CD4-positive, alpha-beta T cell treated with Interferon gamma for 1 hour (primary cell): ENCODE results near the gene CMTM8.

Source experiments
- DNase-seq: peaks from one replicate; pipeline ENCODE4 v3.0.0-alpha.2; 2020

CMTM8 gene

GRCh38 chr3:32229565-32229964 lies 8.9 kb upstream of the CMTM8 start:
- DNase-seq = no peak

GRCh38 chr3:32236377-32236776 lies 2.1 kb upstream of the CMTM8 start:
- no peak for DNase-seq

GRCh38 chr3:32237670-32238452 lies 619 bp upstream of the CMTM8 start:
- no peak for DNase-seq

GRCh38 chr3:32239307-32240158 lies 1.1 kb downstream of the CMTM8 start:
- no peak for DNase-seq

GRCh38 chr3:32240159-32240545 lies 1.7 kb downstream of the CMTM8 start:
- DNase-seq = peak; percentile 31

- no peak for DNase-seq
Observed at GRCh38 chr3:32241100-32241499, 2.6 kb downstream of the CMTM8 start.

GRCh38 chr3:32243519-32243918 lies 5.0 kb downstream of the CMTM8 start:
- no peak for DNase-seq

GRCh38 chr3:32245200-32245599 lies 6.7 kb downstream of the CMTM8 start:
- no peak for DNase-seq

- no peak for DNase-seq
Observed at GRCh38 chr3:32246079-32246675, 7.7 kb downstream of the CMTM8 start.

- no peak for DNase-seq
Observed at GRCh38 chr3:32249184-32249782, 10.8 kb downstream of the CMTM8 start.

GRCh38 chr3:32254268-32254667 lies 15.8 kb downstream of the CMTM8 start:
- no peak for DNase-seq

GRCh38 chr3:32255345-32255744 lies 16.9 kb downstream of the CMTM8 start:
- DNase-seq = no peak

GRCh38 chr3:32256206-32256605 lies 17.7 kb downstream of the CMTM8 start:
- DNase-seq = no peak

- no peak for DNase-seq
Observed at GRCh38 chr3:32257042-32257441, 18.6 kb downstream of the CMTM8 start.

- DNase-seq = no peak
Observed at GRCh38 chr3:32257641-32258438, 19.4 kb downstream of the CMTM8 start.

- no peak for DNase-seq
Observed at GRCh38 chr3:32258869-32259268, 20.4 kb downstream of the CMTM8 start.

GRCh38 chr3:32261545-32261944 lies 23.1 kb downstream of the CMTM8 start:
- DNase-seq = no peak

- DNase-seq = no peak
Observed at GRCh38 chr3:32262201-32262600, 23.7 kb downstream of the CMTM8 start.

- DNase-seq = no peak
Observed at GRCh38 chr3:32274306-32274705, 35.8 kb downstream of the CMTM8 start.

GRCh38 chr3:32275506-32275905 lies 37.0 kb downstream of the CMTM8 start:
- DNase-seq = no peak

GRCh38 chr3:32276279-32276841 lies 37.9 kb downstream of the CMTM8 start:
- no peak for DNase-seq

- no peak for DNase-seq
Observed at GRCh38 chr3:32278714-32279113, 40.2 kb downstream of the CMTM8 start.
